Kidney (tissue), 14 donors: ENCODE results near the gene FOXD2. TPM values are rescaled to one million over a fixed set of nuclear protein-coding genes. Genes with fewer than 3 reads are reported as not detected.

Experiments
- DNase-seq, 5 donors: peaks; one replicate each; pipeline ENCODE4 v3.0.0-alpha.2; 2013 to 2020
- FAIRE-seq: peaks from 2 replicates; lab custom pipeline; 2012; peaks lifted over from hg19 to GRCh38; lab: Jason Lieb, UNC
- H3K27ac ChIP-seq, 2 donors: one replicate each; pipeline ENCODE4 v1.7.0; 2013; ENCODE audit warnings: low read depth in 2 of 2, low read length in 2 of 2, inconsistent platforms in 1 of 2
- H3K27me3 ChIP-seq: one replicate; pipeline ENCODE4 v1.7.1; 2013; ENCODE audit warnings: low read length, inconsistent platforms; ENCODE audit not compliant: control insufficient read depth, insufficient read depth
- H3K36me3 ChIP-seq, 3 donors: one replicate each; pipeline versions ENCODE4 v1.7.0 to v1.7.1; 2013; ENCODE audit warnings: low read length in 3 of 3, control low read depth in 1 of 3, inconsistent platforms in 1 of 3; ENCODE audit not compliant: insufficient read depth in 3 of 3, control insufficient read depth in 2 of 3
- H3K4me1 ChIP-seq, 3 donors: one replicate each; pipeline versions ENCODE4 v1.7.0 to v1.7.1; 2013; ENCODE audit warnings: low read length in 3 of 3, inconsistent platforms in 1 of 3, low read depth in 1 of 3; ENCODE audit not compliant: control insufficient read depth in 2 of 3, insufficient read depth in 2 of 3
- H3K4me3 ChIP-seq, 3 donors: one replicate each; pipeline versions ENCODE4 v1.7.0 to v1.8.1; 2013; ENCODE audit warnings: low read length in 3 of 3, control low read depth in 1 of 3, inconsistent platforms in 1 of 3
- H3K9ac ChIP-seq, 3 donors: one replicate each; pipeline versions ENCODE4 v1.7.0 to v1.7.1; 2013; ENCODE audit warnings: low read length in 3 of 3, control low read depth in 1 of 3, inconsistent platforms in 1 of 3
- H3K9me3 ChIP-seq, 3 donors: one replicate each; pipeline versions ENCODE4 v1.7.0 to v1.7.1; 2013; ENCODE audit warnings: low read length in 3 of 3, control low read depth in 1 of 3, inconsistent platforms in 1 of 3; ENCODE audit not compliant: control insufficient read depth in 2 of 3, insufficient read depth in 1 of 3
- CTCF ChIP-seq: IDR thresholded peaks from 3 replicates; pipeline ENCODE4 v1.5.1; 2012; ENCODE audit warnings: mild to moderate bottlenecking, moderate library complexity, borderline replicate concordance; ENCODE audit not compliant: insufficient read depth; ENCODE audit errors: extremely low read depth
- intact Hi-C: fragments of 100-400 bp; cut with DNase I; formaldehyde crosslinking; loops from one replicate; pipeline ENCODE4 v1.11.1; 2022
- polyA plus RNA-seq: library from polyadenylated mRNA; stranded (reverse); fragments of 350-450 nt; fragmentation: Illumina TruSeq; extraction: RNeasy Lipid Tissue Mini Kit (QIAGEN cat#74804); gene quantifications from one replicate; pipeline ENCODE4 v1.2.3, GENCODE V29; 2014; ENCODE audit warnings: low read depth, low replicate concordance; ENCODE audit not compliant: insufficient read depth
- total RNA-seq: library from RNA; stranded (reverse); fragmentation: NEBNext Ultra II Directional; extraction: Animal tissue kit (Norgen Biotek cat#: 25700); gene quantifications from one replicate; pipeline ENCODE4 v1.2.1, GENCODE V29; 2021
- donor health status: control.
- donor health status: control.
- donor health status: control.
- donor health status: control.
- donor health status: control.
- donor health status: DM: yes; HTN: yes; CAD: no.
- donor health status: Normal renal cell carcinoma (clear cell type).

The FOXD2 gene
- total and polyA plus RNA-seq, 2 donors from 2014 or later, result 0.82 to 2.3 TPM

- FAIRE-seq (no peak), DNase-seq (no peak)
- Histone ChIP-seq H3K4me1 (no peaks in the 10 kb centered on the region), H3K27me3 (peaks cover 10% of the 10 kb centered on the region), H3K4me3 (no peak overlapping the region), H3K9me3 (no peaks in the 10 kb centered on the region), H3K9ac (no peak overlapping the region), H3K27ac (no peak overlapping the region), H3K36me3 (no peaks in the 10 kb centered on the region)
- TF ChIP-seq CTCF, result no peak
- intact Hi-C loops, result no loop called here
Observed at GRCh38 chr1:47420547-47420946, 17.3 kb upstream of the FOXD2 start.

GRCh38 chr1:47423872-47424271, 14.0 kb upstream of the FOXD2 start:
- intact Hi-C loops, result no loop called here
- no peak for TF ChIP-seq CTCF

GRCh38 chr1:47424336-47424982, 13.4 kb upstream of the FOXD2 start:
- intact Hi-C loops, result no loop called here
- Histone ChIP-seq H3K27ac (no peak overlapping the region), H3K9ac (no peak overlapping the region), H3K36me3 (no peaks in the 10 kb centered on the region), H3K4me3 (no peak overlapping the region), H3K4me1 (no peaks in the 10 kb centered on the region), H3K27me3 (peaks cover 1% of the 10 kb centered on the region), H3K9me3 (no peaks in the 10 kb centered on the region)
- TF ChIP-seq CTCF, result peak; percentile 61
- DNase-seq (peak in 3 of 5 donors; percentile 49 to 81 (median 70)), FAIRE-seq (no peak)

More at GRCh38 chr1:47423872-47424271, 14.0 kb upstream of the FOXD2 start:
- Histone ChIP-seq H3K9me3 (no peaks in the 10 kb centered on the region), H3K27me3 (peaks cover 3% of the 10 kb centered on the region), H3K27ac (no peak overlapping the region), H3K4me1 (no peaks in the 10 kb centered on the region), H3K9ac (no peak overlapping the region), H3K4me3 (no peak overlapping the region), H3K36me3 (no peaks in the 10 kb centered on the region)
- FAIRE-seq, result no peak
- no peak for DNase-seq
